IMR-90 (cell line): ENCODE measurements around the gene SIGLEC7. TPM values are rescaled to one million over a fixed set of nuclear protein-coding genes. Genes with fewer than 3 reads are reported as not detected.

Experiments used
- ATAC-seq: fragments of 200-7000 bp; cut with Tn5 transposase; 2 replicates; pipeline ENCODE4 v1.9.1; 2020; ENCODE audit warnings: low read depth, mild to moderate bottlenecking, moderate library complexity
- BruUV-seq: library from RNA; stranded (reverse); fragments of 400-500 nt; replicated peaks from 2 replicates; lab custom pipeline; 2021; lab: Mats Ljungman, UMichigan
- CTCF ChIA-PET: fragments of 300-600 bp; formaldehyde crosslinking; extraction: SDS; loops from one replicate; lab custom pipeline; 2021; ENCODE audit warnings: antibody characterized with exemption; lab: Yijun Ruan, JAX
- POLR2A ChIA-PET: fragments of 300-600 bp; sonication (Branson Sonifier 250); formaldehyde crosslinking; loops from one replicate; lab custom pipeline; 2022; ENCODE audit warnings: antibody characterized with exemption; ENCODE audit not compliant: unreplicated experiment; lab: Charles Lee
- DNase-seq: peaks from one replicate; pipeline ENCODE4 v3.0.0; 2013
- H2AFZ ChIP-seq: replicated peaks from 2 replicates; pipeline ENCODE3; 2013; ENCODE audit warnings: low read length, mild to moderate bottlenecking; ENCODE audit not compliant: poor library complexity
- H2AK5ac ChIP-seq: 2 replicates; pipeline ENCODE4 v1.6.1; 2013; ENCODE audit warnings: low read depth, low read length, inconsistent platforms
- H2AK9ac ChIP-seq: replicated peaks from 2 replicates; pipeline ENCODE3; 2013; ENCODE audit warnings: mild to moderate bottlenecking, low read depth, low read length, moderate library complexity; ENCODE audit not compliant: poor library complexity
- H2BK120ac ChIP-seq: 2 replicates; pipeline ENCODE4 v1.6.1; 2013; ENCODE audit warnings: low read depth, low read length, inconsistent platforms
- H2BK15ac ChIP-seq: 3 replicates; pipeline ENCODE4 v1.6.1; 2013; ENCODE audit warnings: low read depth, low read length, inconsistent platforms
- H2BK20ac ChIP-seq: 2 replicates; pipeline ENCODE4 v1.6.1; 2013; ENCODE audit warnings: low read depth, mild to moderate bottlenecking, inconsistent platforms, low read length, moderate library complexity
- H2BK5ac ChIP-seq: 2 replicates; pipeline ENCODE4 v1.6.1; 2013; ENCODE audit warnings: mild to moderate bottlenecking, low read depth, low read length, inconsistent platforms; ENCODE audit not compliant: poor library complexity, severe bottlenecking
- H3K14ac ChIP-seq: replicated peaks from 2 replicates; pipeline ENCODE4 v1.6.1; 2013; ENCODE audit warnings: low read depth, low read length, inconsistent platforms
- H3K18ac ChIP-seq: 2 replicates; pipeline ENCODE4 v1.6.1; 2013; ENCODE audit warnings: low read depth, low read length, control low read depth
- H3K23ac ChIP-seq: 2 replicates; pipeline ENCODE4 v1.6.1; 2013; ENCODE audit warnings: low read depth, low read length, inconsistent platforms
- H3K27ac ChIP-seq: 2 replicates; pipeline ENCODE4 v1.5.1; 2013; ENCODE audit warnings: mild to moderate bottlenecking, control low read depth, low read length; ENCODE audit not compliant: insufficient read depth
- H3K27me3 ChIP-seq: 2 replicates; pipeline ENCODE4 v1.6.1; 2013; ENCODE audit warnings: low read length; ENCODE audit not compliant: control insufficient read depth, insufficient read depth
- H3K36me3 ChIP-seq: 2 replicates; pipeline ENCODE4 v1.6.1; 2013; ENCODE audit warnings: low read length, mixed read lengths; ENCODE audit not compliant: control insufficient read depth, insufficient read depth
- H3K4ac ChIP-seq: 2 replicates; pipeline ENCODE4 v1.6.1; 2013; ENCODE audit warnings: low read depth, low read length, inconsistent platforms
- H3K4me1 ChIP-seq: 2 replicates; pipeline ENCODE4 v1.6.1; 2013; ENCODE audit warnings: low read length, mixed read lengths; ENCODE audit not compliant: control insufficient read depth, insufficient read depth
- H3K4me2 ChIP-seq: 2 replicates; pipeline ENCODE4 v1.6.1; 2013; ENCODE audit warnings: low read depth, mild to moderate bottlenecking, control low read depth, low read length, moderate library complexity
- H3K4me3 ChIP-seq: 2 replicates; pipeline ENCODE4 v1.5.1; 2013; ENCODE audit warnings: low read depth, mild to moderate bottlenecking, control low read depth, low read length, moderate library complexity; ENCODE audit not compliant: insufficient read depth
- H3K56ac ChIP-seq: 2 replicates; pipeline ENCODE4 v1.6.1; 2013; ENCODE audit warnings: low read length, inconsistent platforms; ENCODE audit not compliant: insufficient read depth; ENCODE audit errors: extremely low read depth
- H3K79me1 ChIP-seq, 2 experiments: 2 replicates each; pipeline ENCODE4 v1.6.1; 2013; ENCODE audit warnings: low read length in 2 of 2, inconsistent platforms in 1 of 2, low read depth in 1 of 2
- H3K9ac ChIP-seq: 2 replicates; pipeline ENCODE4 v1.6.1; 2013; ENCODE audit warnings: low read depth, low read length, control low read depth
- H3K9me1 ChIP-seq: 2 replicates; pipeline ENCODE4 v1.6.1; 2013; ENCODE audit warnings: low read length, inconsistent platforms; ENCODE audit not compliant: insufficient read depth
- H3K9me3 ChIP-seq: 2 replicates; pipeline ENCODE4 v1.6.1; 2013; ENCODE audit warnings: low read length; ENCODE audit not compliant: control insufficient read depth, insufficient read depth
- H4K20me1 ChIP-seq: 2 replicates; pipeline ENCODE4 v1.6.1; 2013; ENCODE audit warnings: low read length, inconsistent platforms; ENCODE audit not compliant: insufficient read depth
- H4K5ac ChIP-seq: 2 replicates; pipeline ENCODE4 v1.6.1; 2013; ENCODE audit warnings: mild to moderate bottlenecking, low read depth, low read length, control low read depth
- H4K8ac ChIP-seq, 2 experiments: 2 replicates each; pipeline ENCODE4 v1.6.1; 2013; ENCODE audit warnings: low read depth in 2 of 2, low read length in 2 of 2, control low read depth in 1 of 2, inconsistent platforms in 1 of 2
- H4K91ac ChIP-seq: 2 replicates; pipeline ENCODE4 v1.6.1; 2013; ENCODE audit warnings: low read depth, low read length, inconsistent platforms; ENCODE audit not compliant: insufficient read depth
- BHLHE40 ChIP-seq: fragments of 150-350 bp; IDR thresholded peaks from 2 replicates; pipeline ENCODE4 v1.6.1; 2016; ENCODE audit warnings: mild to moderate bottlenecking, low read depth, low read length
- CEBPB ChIP-seq: IDR thresholded peaks from 2 replicates; pipeline ENCODE4 v1.6.1; 2012; ENCODE audit warnings: low read depth, low read length, improper control_type of control experiment
- CHD1 ChIP-seq: IDR thresholded peaks from 2 replicates; pipeline ENCODE4 v1.6.1; 2012; ENCODE audit warnings: low read depth, low read length, improper control_type of control experiment
- FOS ChIP-seq: fragments of 150-350 bp; IDR thresholded peaks from 2 replicates; pipeline ENCODE4 v1.6.1; 2016; ENCODE audit warnings: low read depth, low read length
- MAFK ChIP-seq: IDR thresholded peaks from 2 replicates; pipeline ENCODE4 v1.6.1; 2012; ENCODE audit warnings: low read depth, low read length, improper control_type of control experiment
- MAZ ChIP-seq: IDR thresholded peaks from 2 replicates; pipeline ENCODE4 v1.6.1; 2012; ENCODE audit warnings: low read depth, mild to moderate bottlenecking, low read length, improper control_type of control experiment, moderate library complexity, borderline replicate concordance
- MXI1 ChIP-seq: IDR thresholded peaks from 2 replicates; pipeline ENCODE4 v1.6.1; 2012; ENCODE audit warnings: low read depth, mild to moderate bottlenecking, low read length, moderate library complexity, borderline replicate concordance
- NFE2L2 ChIP-seq: fragments of 150-350 bp; IDR thresholded peaks from 2 replicates; pipeline ENCODE4 v1.6.1; 2016; ENCODE audit warnings: low read depth, mild to moderate bottlenecking, low read length
- POLR2A ChIP-seq: IDR thresholded peaks from 2 replicates; pipeline ENCODE4 v1.6.1; 2012; ENCODE audit warnings: mild to moderate bottlenecking, low read depth, low read length
- RAD21 ChIP-seq: IDR thresholded peaks from 2 replicates; pipeline ENCODE4 v1.6.1; 2012; ENCODE audit warnings: low read length, improper control_type of control experiment
- RCOR1 ChIP-seq: IDR thresholded peaks from 2 replicates; pipeline ENCODE4 v1.6.1; 2012; ENCODE audit warnings: mild to moderate bottlenecking, low read length, improper control_type of control experiment; ENCODE audit not compliant: insufficient replicate concordance
- RFX5 ChIP-seq: IDR thresholded peaks from 2 replicates; pipeline ENCODE4 v1.8.0; 2012; ENCODE audit warnings: low read depth, mild to moderate bottlenecking, low read length, moderate library complexity
- SMC3 ChIP-seq: fragments of 150-350 bp; IDR thresholded peaks from 2 replicates; pipeline ENCODE4 v1.6.1; 2016; ENCODE audit warnings: low read depth, mild to moderate bottlenecking, antibody characterized with exemption, low read length, moderate library complexity
- WGBS, 2 experiments: methylation state at CpG; one replicate each; pipeline versions ENCODE4 v1.1.5 to v1.1.7; 2013; ENCODE audit warnings: missing lambda C conversion rate in 2 of 2; ENCODE audit not compliant: insufficient read length in 1 of 2; ENCODE audit errors: extremely low coverage in 2 of 2; 5-methylcytosine and 5-hydroxymethylcytosine counted together
- dilution Hi-C: fragments of 300-500 bp; cut with HindIII; formaldehyde crosslinking; loops from one replicate; pipeline ENCODE4 v1.14.3; 2018; ENCODE audit warnings: low sequenced_read_pairs; ENCODE audit not compliant: unreplicated experiment
- in situ Hi-C: fragments of 300-500 bp; cut with MboI; formaldehyde crosslinking; loops from 3 replicates; pipeline ENCODE4 v1.14.3; 2019; ENCODE audit warnings: low sequenced_read_pairs, inconsistent platforms, mixed read lengths
- intact Hi-C: fragments of 100-400 bp; cut with micrococcal nuclease; formaldehyde crosslinking; loops from 2 replicates; pipeline ENCODE4 v1.10.0; 2022
- polyA plus RNA-seq, 3 experiments: library from polyadenylated mRNA; depleted of rRNA; stranded (reverse); fragments of >200 nt; gene quantifications; 2 replicates each; pipeline ENCODE4 v1.2.3, GENCODE V29; 2012; ENCODE audit warnings: low replicate concordance in 1 of 3
- total RNA-seq: library from RNA; depleted of rRNA; stranded (reverse); fragments of >200 nt; gene quantifications from 2 replicates; pipeline ENCODE4 v1.2.3, GENCODE V29; 2012
- TF ChIP-seq, protein P1 (sequence below): fragments of 150-350 bp; IDR thresholded peaks from 2 replicates; pipeline ENCODE4 v1.6.1; 2017; ENCODE audit warnings: mild to moderate bottlenecking, antibody characterized with exemption, low read length, low read depth
- TF ChIP-seq, protein P2 (sequence below): conservative IDR thresholded peaks from 2 replicates; pipeline ENCODE4 v1.5.1; 2012; ENCODE audit warnings: mild to moderate bottlenecking, low read depth, low read length, improper control_type of control experiment
- TF ChIP-seq, protein P3 (sequence below): fragments of 150-350 bp; IDR thresholded peaks from 2 replicates; pipeline ENCODE4 v1.6.1; 2016; ENCODE audit warnings: low read depth, mild to moderate bottlenecking, low read length, moderate library complexity, borderline replicate concordance

SIGLEC7 gene
- total and polyA plus RNA-seq, 2 of the 4 experiments (the other 2 are of a cell fraction), result not detected

DNA sequence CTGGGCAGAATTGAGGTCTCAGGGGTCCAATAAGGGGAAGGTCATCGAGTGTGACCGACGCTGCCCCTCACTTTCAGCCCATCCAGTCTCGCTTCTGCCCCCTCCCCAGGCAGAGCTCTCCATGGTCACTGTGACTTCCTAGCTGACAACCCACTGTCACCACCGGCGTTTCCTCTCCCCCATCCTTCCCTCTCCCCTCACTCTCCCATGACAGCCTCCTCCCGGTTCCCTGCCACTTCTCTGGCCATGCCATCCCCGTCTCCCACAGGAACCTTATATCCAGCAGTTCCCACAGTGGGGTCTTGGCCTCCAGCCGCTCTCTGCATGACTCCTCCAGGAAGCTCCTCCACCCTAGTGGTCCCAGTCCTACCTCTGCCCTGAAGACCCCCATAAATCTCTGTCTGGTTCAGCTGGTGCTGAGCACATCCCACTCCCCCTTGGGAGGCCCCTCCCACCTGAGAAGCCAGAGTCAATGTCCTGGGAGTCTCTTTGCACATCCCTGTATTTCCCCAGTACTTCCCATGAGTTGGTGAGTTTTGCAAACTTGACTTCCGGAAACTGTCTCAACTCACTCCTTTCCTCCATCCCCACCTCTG, 58.1 kb downstream of the SIGLEC7 start:
- CTCF ChIA-PET, result interaction anchor here (0.6 kb wide), 1 partner anchor 13 kb away, joined by 4 read pairs; no protein-coding TSS in a partner anchor

More for the DNA sequence above, 58.1 kb downstream of the SIGLEC7 start:
- H2BK15ac ChIP-seq, result no peak overlapping the region
- H4K5ac ChIP-seq, result no peak overlapping the region
- POLR2A ChIA-PET, result no interaction called here
- no peak overlapping the region for H2BK5ac ChIP-seq
- peaks cover 14% of the 10 kb centered on the region for H3K9me3 ChIP-seq
- ATAC-seq (no peak), DNase-seq (no peak)
- dilution Hi-C loops, result no loop called here
- no peak overlapping the region for H3K4me2 ChIP-seq
- TF ChIP-seq BHLHE40 (no peak), SMC3 (no peak), RCOR1 (no peak), CHD1 (no peak), RAD21 (no peak), NFE2L2 (no peak), MAZ (no peak), RFX5 (no peak), POLR2A (no peak), CEBPB (no peak), MXI1 (no peak), MAFK (no peak), FOS (no peak)
- TF ChIP-seq, protein P1, sequence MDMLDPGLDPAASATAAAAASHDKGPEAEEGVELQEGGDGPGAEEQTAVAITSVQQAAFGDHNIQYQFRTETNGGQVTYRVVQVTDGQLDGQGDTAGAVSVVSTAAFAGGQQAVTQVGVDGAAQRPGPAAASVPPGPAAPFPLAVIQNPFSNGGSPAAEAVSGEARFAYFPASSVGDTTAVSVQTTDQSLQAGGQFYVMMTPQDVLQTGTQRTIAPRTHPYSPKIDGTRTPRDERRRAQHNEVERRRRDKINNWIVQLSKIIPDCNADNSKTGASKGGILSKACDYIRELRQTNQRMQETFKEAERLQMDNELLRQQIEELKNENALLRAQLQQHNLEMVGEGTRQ, result no peak
- TF ChIP-seq, protein P2, sequence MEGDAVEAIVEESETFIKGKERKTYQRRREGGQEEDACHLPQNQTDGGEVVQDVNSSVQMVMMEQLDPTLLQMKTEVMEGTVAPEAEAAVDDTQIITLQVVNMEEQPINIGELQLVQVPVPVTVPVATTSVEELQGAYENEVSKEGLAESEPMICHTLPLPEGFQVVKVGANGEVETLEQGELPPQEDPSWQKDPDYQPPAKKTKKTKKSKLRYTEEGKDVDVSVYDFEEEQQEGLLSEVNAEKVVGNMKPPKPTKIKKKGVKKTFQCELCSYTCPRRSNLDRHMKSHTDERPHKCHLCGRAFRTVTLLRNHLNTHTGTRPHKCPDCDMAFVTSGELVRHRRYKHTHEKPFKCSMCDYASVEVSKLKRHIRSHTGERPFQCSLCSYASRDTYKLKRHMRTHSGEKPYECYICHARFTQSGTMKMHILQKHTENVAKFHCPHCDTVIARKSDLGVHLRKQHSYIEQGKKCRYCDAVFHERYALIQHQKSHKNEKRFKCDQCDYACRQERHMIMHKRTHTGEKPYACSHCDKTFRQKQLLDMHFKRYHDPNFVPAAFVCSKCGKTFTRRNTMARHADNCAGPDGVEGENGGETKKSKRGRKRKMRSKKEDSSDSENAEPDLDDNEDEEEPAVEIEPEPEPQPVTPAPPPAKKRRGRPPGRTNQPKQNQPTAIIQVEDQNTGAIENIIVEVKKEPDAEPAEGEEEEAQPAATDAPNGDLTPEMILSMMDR, result no peak
- TF ChIP-seq, protein P3, sequence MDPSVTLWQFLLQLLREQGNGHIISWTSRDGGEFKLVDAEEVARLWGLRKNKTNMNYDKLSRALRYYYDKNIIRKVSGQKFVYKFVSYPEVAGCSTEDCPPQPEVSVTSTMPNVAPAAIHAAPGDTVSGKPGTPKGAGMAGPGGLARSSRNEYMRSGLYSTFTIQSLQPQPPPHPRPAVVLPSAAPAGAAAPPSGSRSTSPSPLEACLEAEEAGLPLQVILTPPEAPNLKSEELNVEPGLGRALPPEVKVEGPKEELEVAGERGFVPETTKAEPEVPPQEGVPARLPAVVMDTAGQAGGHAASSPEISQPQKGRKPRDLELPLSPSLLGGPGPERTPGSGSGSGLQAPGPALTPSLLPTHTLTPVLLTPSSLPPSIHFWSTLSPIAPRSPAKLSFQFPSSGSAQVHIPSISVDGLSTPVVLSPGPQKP, result no peak
- no peaks in the 10 kb centered on the region for H3K79me1 ChIP-seq
- no peak overlapping the region for H3K23ac ChIP-seq
- no peaks in the 10 kb centered on the region for H3K4me1 ChIP-seq
- H3K27ac ChIP-seq, result no peak overlapping the region
- no peaks in the 10 kb centered on the region for H3K27me3 ChIP-seq
- intact Hi-C loops, result no loop called here
- in situ Hi-C loops, result no loop called here
- H2AFZ ChIP-seq, result no peak overlapping the region
- H2AK5ac ChIP-seq, result no peak overlapping the region
- H3K14ac ChIP-seq, result no peak overlapping the region
- H2BK20ac ChIP-seq, result no peak overlapping the region
- no peak overlapping the region for H3K56ac ChIP-seq
- no peaks in the 10 kb centered on the region; the same call in 1 of the 2 replicates for H4K20me1 ChIP-seq
- H3K4me3 ChIP-seq, result no peak overlapping the region
- H4K91ac ChIP-seq, result no peak overlapping the region
- no peak overlapping the region for H2BK120ac ChIP-seq
- no peaks in the 10 kb centered on the region for H3K9me1 ChIP-seq
- no TSS peak for BruUV-seq
- no peak overlapping the region for H3K18ac ChIP-seq
- no peak overlapping the region for H2AK9ac ChIP-seq
- H4K8ac ChIP-seq, result no peak overlapping the region
- no peak overlapping the region for H3K4ac ChIP-seq
- WGBS, 2 experiments, result 42% methylated on average over 6 of the region's 10 CpGs; no CpG with 5 or more reads in 1 of the 2 experiments
- no peak overlapping the region for H3K9ac ChIP-seq
- no peaks in the 10 kb centered on the region for H3K36me3 ChIP-seq
